Measurements from ENCODE around the gene NYAP1. TPM values are rescaled to one million over a fixed set of nuclear protein-coding genes. Genes with fewer than 3 reads are reported as not detected.
"Not testable (repeated sequence)": the region's sequence is repeated elsewhere in the genome, so short reads cannot be mapped to it uniquely, and the experiment has no call there.

Gene NYAP1
- total RNA-seq, 2 experiments from 2014 or later: 0.13 to 0.15 TPM

DNA sequence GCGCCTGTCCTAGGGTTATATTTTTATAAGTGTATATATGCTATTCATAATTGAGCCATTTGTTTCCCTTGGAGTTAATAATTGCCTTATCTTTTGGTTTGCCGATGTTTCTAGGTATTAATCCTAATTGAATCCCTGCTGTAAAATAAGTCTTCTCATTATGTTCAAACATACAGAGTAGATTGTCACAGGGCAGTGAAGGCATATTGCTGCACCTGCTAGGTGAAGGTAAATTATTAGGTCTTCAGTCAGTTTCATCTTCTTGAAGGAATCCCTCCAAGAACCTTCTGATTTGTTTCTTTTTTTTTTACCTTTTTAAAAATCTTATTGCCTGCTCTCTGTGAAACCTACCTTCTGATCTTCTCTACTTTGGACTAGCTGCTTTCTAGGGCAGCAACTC, 37.3 kb downstream of the NYAP1 start:
- ChIA-PET CTCF (interaction anchor here (0.6 kb wide), 1 partner anchor 45 kb away, joined by 3 read pairs; no protein-coding TSS in a partner anchor), POLR2A (no interaction called here)

DNA sequence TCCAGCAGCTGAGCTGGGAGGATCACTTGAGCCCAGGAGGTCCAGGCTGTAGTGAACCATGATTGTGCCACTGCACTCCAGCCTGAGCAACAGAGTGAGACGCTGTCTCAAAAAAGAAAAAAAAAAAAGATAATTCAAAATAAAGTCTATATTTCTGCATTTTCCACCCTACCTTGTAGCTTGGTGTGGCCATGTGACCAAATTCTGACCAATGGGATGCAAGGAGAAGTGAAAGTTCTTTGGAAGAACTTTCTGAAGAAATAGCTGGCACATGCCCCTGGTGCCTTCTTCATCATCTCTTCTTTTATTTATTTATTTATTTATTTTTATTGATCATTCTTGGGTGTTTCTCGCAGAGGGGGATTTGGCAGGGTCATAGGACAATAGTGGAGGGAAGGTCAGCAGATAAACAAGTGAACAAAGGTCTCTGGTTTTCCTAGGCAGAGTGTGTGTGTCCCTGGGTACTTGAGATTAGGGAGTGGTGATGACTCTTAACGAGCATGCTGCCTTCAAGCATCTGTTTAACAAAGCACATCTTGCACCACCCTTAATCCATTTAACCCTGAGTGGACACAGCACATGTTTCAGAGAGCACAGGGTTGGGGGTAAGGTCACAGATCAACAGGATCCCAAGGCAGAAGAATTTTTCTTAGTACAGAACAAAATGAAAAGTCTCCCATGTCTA, 38.3 kb downstream of the NYAP1 start:
- ChIA-PET POLR2A (interaction anchor here (0.7 kb wide), 1 partner anchor 48 kb away, joined by 4 read pairs; no protein-coding TSS in a partner anchor), CTCF (interaction anchor here (0.7 to 1.0 kb wide), 4 partner anchors 16 to 53 kb away, joined by 3 to 4 read pairs (median 3); no protein-coding TSS in a partner anchor)

GRCh38 chr7:100523192-100523591, 39.5 kb downstream of the NYAP1 start:
- CTCF ChIA-PET, POLR2A ChIA-PET: not testable (repeated sequence)

DNA sequence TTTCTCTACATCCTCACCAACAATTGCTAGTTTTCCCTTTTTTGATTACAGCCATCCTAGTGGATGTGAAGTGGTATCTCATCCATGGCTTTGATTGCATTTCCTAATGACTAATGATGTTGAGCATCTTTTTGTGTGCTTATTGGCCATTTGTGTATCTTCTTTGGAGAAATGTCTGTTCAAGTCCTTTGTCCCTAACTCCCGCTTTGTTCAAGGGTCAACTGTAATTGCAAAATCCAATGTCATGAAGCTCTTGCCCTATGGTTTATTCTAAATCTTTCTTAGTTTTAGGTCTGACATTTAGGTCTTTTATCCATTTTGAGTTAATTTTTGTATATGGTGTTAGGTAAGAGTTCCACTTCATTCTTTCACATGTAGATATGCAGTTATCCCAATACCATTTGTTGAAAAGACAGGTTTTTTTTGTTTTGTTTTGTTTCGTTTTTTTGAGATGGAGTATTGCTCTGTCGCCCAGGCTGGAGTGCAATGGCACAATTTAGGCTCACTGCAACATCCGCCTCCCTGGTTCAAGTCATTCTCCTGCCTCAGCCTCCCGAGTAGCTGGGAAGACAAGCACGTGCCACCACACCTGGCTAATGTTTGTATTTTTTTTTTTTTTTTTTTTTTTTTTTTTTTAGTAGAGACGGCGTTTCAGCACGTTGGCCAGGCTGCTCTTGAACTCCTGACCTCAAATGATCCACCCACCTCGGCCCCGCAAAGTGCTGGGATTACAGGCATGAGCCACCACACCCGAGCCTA, 44.6 kb downstream of the NYAP1 start:
- ChIA-PET POLR2A (interaction anchor here (0.6 to 1.3 kb wide), 3 partner anchors 15 to 31 kb away, joined by 3 to 6 read pairs (median 4); no protein-coding TSS in a partner anchor), CTCF (interaction anchor here (1.3 to 1.7 kb wide), 3 partner anchors 9 to 31 kb away, joined by 3 to 6 read pairs (median 4); no protein-coding TSS in a partner anchor)

GRCh38 chr7:100532165-100533022, 48.7 kb downstream of the NYAP1 start:
- ChIA-PET CTCF (interaction anchor here (0.8 to 1.2 kb wide), 2 partner anchors 21 to 50 kb away, joined by 3 to 4 read pairs; no protein-coding TSS in a partner anchor), POLR2A (interaction anchor here (0.6 kb wide), 1 partner anchor 13 kb away, joined by 8 read pairs; no protein-coding TSS in a partner anchor)

GRCh38 chr7:100535982-100536381, 52.3 kb downstream of the NYAP1 start:
- POLR2A ChIA-PET: not testable (repeated sequence)
- CTCF ChIA-PET: interaction anchor here (2.0 to 3.2 kb wide), 3 partner anchors 8 to 53 kb away, joined by 6 to 13 read pairs (median 6); no protein-coding TSS in a partner anchor

DNA sequence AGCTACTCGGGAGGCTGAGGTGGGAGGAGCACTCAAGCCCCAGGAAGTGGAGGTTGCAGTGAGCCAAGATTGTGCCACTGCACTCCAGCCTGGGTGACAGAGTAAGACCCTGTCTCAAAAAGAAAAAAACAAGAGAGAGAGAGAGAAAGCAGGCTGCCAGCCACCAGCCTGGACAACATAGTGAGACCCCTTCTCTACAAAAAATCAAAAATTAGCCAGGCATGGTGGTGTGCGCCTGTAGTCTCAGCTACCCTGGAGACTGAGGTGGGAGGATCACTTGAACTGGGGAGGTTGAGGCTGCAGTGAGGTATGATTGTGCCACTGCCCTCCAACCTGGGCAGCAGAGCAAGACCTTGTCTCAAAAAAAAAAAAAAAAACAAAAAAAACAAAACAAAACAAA, 53.0 kb downstream of the NYAP1 start:
- CTCF ChIA-PET: interaction anchor here (2.4 to 3.2 kb wide), 3 partner anchors 9 to 28 kb away, joined by 6 to 13 read pairs (median 8); no protein-coding TSS in a partner anchor
- POLR2A ChIA-PET: not testable (repeated sequence)

DNA sequence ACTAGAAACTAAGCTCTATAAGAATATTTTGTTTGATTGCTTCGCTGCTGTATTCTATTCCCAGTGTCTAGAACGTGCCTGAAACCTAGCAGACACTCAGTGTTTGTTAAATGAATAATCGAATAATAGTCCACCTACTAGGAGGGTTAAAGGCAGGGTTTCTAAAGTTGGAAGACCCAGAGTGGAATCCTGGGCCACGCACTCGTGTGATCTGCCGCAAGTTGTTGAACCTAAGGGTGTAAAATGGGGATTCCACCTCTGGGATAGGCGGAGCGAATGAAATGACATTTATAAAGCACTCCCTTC, 54.6 kb downstream of the NYAP1 start:
- CTCF ChIA-PET: interaction anchor here (1.1 to 2.5 kb wide), 5 partner anchors 11 to 61 kb away, joined by 3 to 8 read pairs (median 6); no protein-coding TSS in a partner anchor
- POLR2A ChIA-PET: interaction anchor here (1.0 to 1.2 kb wide), 2 partner anchors 17 to 21 kb away, joined by 3 to 5 read pairs; no protein-coding TSS in a partner anchor

GRCh38 chr7:100538654-100539435, 55.1 kb downstream of the NYAP1 start, which contains the start of gene AGFG2:
Gene AGFG2 (plus strand): TSS chr7:100539203. CDS start chr7:100539347, 144 bp downstream.
- CTCF ChIA-PET: interaction anchor here (1.0 to 2.5 kb wide), 7 partner anchors 9 to 167 kb away, joined by 3 to 8 read pairs (median 4); partner anchors contain the start of gene POP7
- POLR2A ChIA-PET: interaction anchor here (0.7 to 1.3 kb wide), 4 partner anchors 11 to 21 kb away, joined by 3 to 5 read pairs (median 4); no protein-coding TSS in a partner anchor

DNA sequence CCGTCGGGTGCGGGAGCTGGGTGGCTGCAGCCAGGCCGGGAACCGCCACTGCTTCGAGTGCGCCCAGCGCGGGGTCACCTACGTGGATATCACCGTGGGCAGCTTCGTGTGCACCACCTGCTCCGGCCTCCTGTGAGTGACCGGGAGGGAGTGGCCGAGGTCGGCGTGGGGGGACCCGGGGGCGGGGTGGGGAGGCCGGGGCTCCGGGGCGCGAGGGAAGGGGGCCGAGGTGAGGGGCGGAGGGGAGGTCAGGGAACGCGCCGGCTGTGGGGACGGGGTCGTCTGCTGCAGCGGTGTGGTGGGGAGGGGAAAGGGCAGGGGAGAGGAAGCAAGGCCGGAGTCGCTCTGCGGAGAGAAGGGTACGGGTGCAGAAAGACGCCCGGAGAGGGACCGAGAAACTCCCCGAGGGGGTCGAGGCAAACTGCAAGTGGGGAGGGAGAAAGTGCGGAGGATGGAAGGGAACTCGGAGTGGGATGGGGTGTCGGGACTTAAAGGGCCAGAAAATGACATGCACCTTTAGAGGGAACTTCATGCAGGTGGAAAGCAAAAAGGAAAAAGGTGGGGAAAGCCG, 55.8 kb downstream of the NYAP1 start:
- CTCF ChIA-PET: interaction anchor here (0.7 to 1.7 kb wide), 6 partner anchors 9 to 166 kb away, joined by 3 to 8 read pairs (median 4); partner anchors contain the start of gene POP7

DNA sequence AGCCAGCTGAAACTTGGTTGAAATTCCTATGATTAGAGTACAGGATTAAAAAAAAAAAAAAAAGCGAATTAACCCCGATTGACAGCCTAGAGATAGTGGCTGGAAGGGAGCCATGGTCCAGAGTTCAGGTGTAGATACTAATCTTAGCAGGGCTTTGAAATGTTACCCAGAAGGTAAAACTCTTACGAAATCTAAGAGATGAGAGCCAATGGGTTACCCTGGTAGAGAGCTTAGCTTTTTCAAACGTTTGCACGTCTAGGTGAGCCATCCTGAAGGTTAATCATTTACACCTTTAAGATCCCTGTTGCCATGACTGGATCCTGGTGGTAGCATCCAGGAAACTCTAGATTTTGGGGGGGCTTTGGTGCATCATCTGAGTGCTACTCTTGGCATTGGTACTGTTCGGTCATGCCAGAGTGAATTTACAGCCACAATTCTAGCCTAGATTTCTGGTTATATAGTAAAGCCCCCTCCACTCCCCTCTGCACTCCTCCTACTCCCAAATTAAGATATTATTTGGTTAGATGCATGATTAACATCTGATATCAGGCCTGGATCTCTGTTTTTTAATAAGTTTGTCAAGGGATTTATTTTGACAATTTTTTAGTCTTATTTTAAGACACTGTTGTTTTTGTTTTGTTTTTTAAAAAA, 56.5 kb downstream of the NYAP1 start:
- ChIA-PET CTCF (interaction anchor here (0.7 to 3.1 kb wide), 3 partner anchors 19 to 21 kb away, joined by 4 to 15 read pairs (median 4); no protein-coding TSS in a partner anchor), POLR2A (no interaction called here)

More for the DNA sequence above, 55.8 kb downstream of the NYAP1 start:
- POLR2A ChIA-PET: interaction anchor here (1.3 kb wide), 1 partner anchor 10 kb away, joined by 4 read pairs; no protein-coding TSS in a partner anchor

GRCh38 chr7:100541309-100541708, 57.6 kb downstream of the NYAP1 start:
- CTCF ChIA-PET: interaction anchor here (0.6 to 3.1 kb wide), 2 partner anchors 18 to 303 kb away, joined by 4 to 15 read pairs; no protein-coding TSS in a partner anchor
- POLR2A ChIA-PET: interaction anchor here (0.6 to 1.2 kb wide), 2 partner anchors 18 to 136 kb away, joined by 3 to 4 read pairs; no protein-coding TSS in a partner anchor

DNA sequence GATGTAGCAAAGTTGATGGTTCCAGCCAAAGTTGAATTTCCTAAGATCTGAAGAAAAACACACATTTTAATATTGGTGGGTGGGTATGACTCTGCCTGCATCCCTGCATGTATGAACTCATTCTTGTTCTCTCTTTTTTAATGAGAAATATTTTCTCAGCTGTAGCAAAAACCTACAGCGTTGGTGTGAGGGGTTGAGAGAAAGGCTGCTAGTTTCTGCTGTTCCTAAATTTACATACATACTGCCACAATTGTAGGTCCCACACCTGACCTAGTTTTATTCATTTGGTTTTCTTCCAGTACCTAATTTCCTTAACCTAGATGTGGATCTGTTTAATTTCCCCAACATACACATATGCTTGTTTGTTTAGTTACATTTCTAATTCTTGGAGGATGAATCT, 59.9 kb downstream of the NYAP1 start:
- ChIA-PET POLR2A (interaction anchor here (2.2 kb wide), 1 partner anchor 12 kb away, joined by 14 read pairs; no protein-coding TSS in a partner anchor), CTCF (interaction anchor here (0.6 to 3.1 kb wide), 7 partner anchors 16 to 60 kb away, joined by 3 to 15 read pairs (median 3); partner anchors contain the start of genes FBXO24, LRCH4 and NYAP1)

DNA sequence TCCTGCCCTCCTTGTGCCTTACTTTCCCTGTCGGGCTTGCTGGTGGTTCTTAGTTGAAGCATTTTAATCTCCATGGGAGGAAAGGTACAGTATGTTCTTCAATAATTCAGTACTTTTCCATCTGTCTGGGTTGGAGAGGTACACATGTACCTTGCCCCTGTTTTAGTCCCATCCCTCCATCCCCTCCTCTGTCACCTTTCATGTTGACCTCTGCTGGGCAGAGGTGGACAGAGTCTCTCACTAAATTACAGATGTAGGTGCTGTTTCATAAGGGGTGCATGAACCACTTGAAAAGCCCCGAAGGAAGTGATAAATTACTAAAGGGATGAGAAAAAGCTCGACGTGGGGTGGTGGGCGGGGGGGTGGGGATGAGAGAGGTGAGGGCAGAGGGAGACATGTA, 60.7 kb downstream of the NYAP1 start:
- ChIA-PET POLR2A (interaction anchor here (0.6 to 2.2 kb wide), 3 partner anchors 9 to 331 kb away, joined by 3 to 14 read pairs (median 3); partner anchors contain the start of gene SRRT), CTCF (interaction anchor here (0.6 to 4.1 kb wide), 5 partner anchors 15 to 62 kb away, joined by 3 to 34 read pairs (median 15); no protein-coding TSS in a partner anchor)
